Keratinocyte (primary cell): ENCODE results near the gene SPRYD3. TPM values are rescaled to one million over a fixed set of nuclear protein-coding genes. Genes with fewer than 3 reads are reported as not detected.
A peak's percentile ranks its signal among the peaks of the same experiment; 100 is the strongest.

Experiments used
- DNase-seq: peaks from one replicate; pipeline ENCODE4 v3.0.0-alpha.2; 2011; ENCODE audit warnings: low read depth, missing footprints, low spot score
- FAIRE-seq: peaks from 2 replicates; lab custom pipeline; 2011; peaks lifted over from hg19 to GRCh38; lab: Jason Lieb, UNC
- H2AFZ ChIP-seq: 2 replicates; pipeline ENCODE4 v1.6.0; 2012; ENCODE audit warnings: low read length, control low read depth, inconsistent platforms; ENCODE audit not compliant: control insufficient read depth
- H3K27ac ChIP-seq: 2 replicates; pipeline ENCODE4 v1.5.1; 2011; ENCODE audit warnings: low read length; ENCODE audit not compliant: control insufficient read depth, insufficient read depth
- H3K27me3 ChIP-seq: 3 replicates; pipeline ENCODE4 v1.6.0; 2011; ENCODE audit warnings: low read length; ENCODE audit not compliant: control insufficient read depth, insufficient read depth; ENCODE audit errors: extremely low read depth
- H3K36me3 ChIP-seq, 2 experiments: 2 replicates in 1 of 2; 3 replicates in 1 of 2; pipeline ENCODE4 v1.5.1; 2011; ENCODE audit warnings: low read length in 2 of 2, mild to moderate bottlenecking in 1 of 2; ENCODE audit not compliant: control insufficient read depth in 2 of 2, insufficient read depth in 2 of 2; ENCODE audit errors: extremely low read depth in 1 of 2
- H3K4me1 ChIP-seq: 3 replicates; pipeline ENCODE4 v1.5.1; 2011; ENCODE audit warnings: low read length; ENCODE audit not compliant: control insufficient read depth, insufficient read depth; ENCODE audit errors: extremely low read depth
- H3K4me2 ChIP-seq: 3 replicates; pipeline ENCODE4 v1.6.0; 2011; ENCODE audit warnings: low read depth, low read length; ENCODE audit not compliant: control insufficient read depth, insufficient read depth; ENCODE audit errors: extremely low read depth
- H3K4me3 ChIP-seq, 3 experiments: fragments of 200-600 bp in 1 of 3; sonication (generic) in 1 of 3; 2 replicates in 2 of 3; 3 replicates in 1 of 3; pipeline ENCODE4 v1.5.1; 2011 to 2016; ENCODE audit warnings: low read length in 3 of 3, mild to moderate bottlenecking in 3 of 3, control low read depth in 2 of 3, inconsistent platforms in 1 of 3, low read depth in 1 of 3, mixed read lengths in 1 of 3, mixed run types in 1 of 3, moderate library complexity in 1 of 3; ENCODE audit not compliant: control insufficient read depth in 2 of 3, insufficient read depth in 2 of 3; ENCODE audit errors: extremely low read depth in 1 of 3
- H3K79me2 ChIP-seq: 2 replicates; pipeline ENCODE4 v1.6.0; 2012; ENCODE audit warnings: low read length; ENCODE audit not compliant: control insufficient read depth, insufficient read depth
- H3K9ac ChIP-seq: 3 replicates; pipeline ENCODE4 v1.6.0; 2011; ENCODE audit warnings: low read length; ENCODE audit not compliant: control insufficient read depth, insufficient read depth; ENCODE audit errors: extremely low read depth
- H3K9me1 ChIP-seq: 3 replicates; pipeline ENCODE4 v1.6.0; 2011; ENCODE audit warnings: low read length; ENCODE audit not compliant: control insufficient read depth, insufficient read depth; ENCODE audit errors: extremely low read depth
- H3K9me3 ChIP-seq: 2 replicates; pipeline ENCODE4 v1.5.1; 2012; ENCODE audit warnings: low read depth, low read length; ENCODE audit not compliant: control insufficient read depth
- H4K20me1 ChIP-seq: 3 replicates; pipeline ENCODE4 v1.6.0; 2011; ENCODE audit warnings: low read length; ENCODE audit not compliant: control insufficient read depth, insufficient read depth; ENCODE audit errors: extremely low read depth
- EZH2 ChIP-seq: IDR thresholded peaks from one replicate; pipeline ENCODE4 v1.6.1; 2012; ENCODE audit warnings: inconsistent platforms, mild to moderate bottlenecking, low read length, moderate library complexity
- dilution Hi-C: fragments of 300-500 bp; cut with MboI; formaldehyde crosslinking; loops from one replicate; pipeline ENCODE4 v1.7.0; 2020; ENCODE audit warnings: low sequenced_read_pairs; ENCODE audit not compliant: extremely low pct_ligation_motif_present
- polyA plus RNA-seq, 5 experiments: library from polyadenylated mRNA; depleted of rRNA in 3 of 5; stranded (reverse) in 3 of 5; stranded (forward) in 1 of 5; unstranded in 1 of 5; fragments of >200 nt; gene quantifications; 1 replicate in 1 of 5; 2 replicates in 3 of 5; 3 replicates in 1 of 5; pipeline versions ENCODE4 v1.2.1 to v1.2.3, GENCODE V29; 2011 to 2012; ENCODE audit warnings: missing spikeins in 2 of 5, low read depth in 1 of 5, low replicate concordance in 1 of 5
- TF ChIP-seq, protein P1 (sequence below), 3 experiments: IDR thresholded peaks in 1 of 3; conservative IDR thresholded peaks in 1 of 3; optimal IDR thresholded peaks in 1 of 3; 2 replicates in 2 of 3; 3 replicates in 1 of 3; pipeline versions ENCODE3 to v1.5.1; 2011; ENCODE audit warnings: low read length in 3 of 3, mild to moderate bottlenecking in 3 of 3, moderate library complexity in 2 of 3, control low read depth in 1 of 3, inconsistent platforms in 1 of 3; ENCODE audit not compliant: insufficient read depth in 2 of 3; ENCODE audit errors: extremely low read depth in 1 of 3

Gene SPRYD3
- polyA plus RNA-seq, 1 donor (not counting 4 experiments of a cell fraction or from before 2014, with no cell fraction given), result 27.5 TPM

DNA sequence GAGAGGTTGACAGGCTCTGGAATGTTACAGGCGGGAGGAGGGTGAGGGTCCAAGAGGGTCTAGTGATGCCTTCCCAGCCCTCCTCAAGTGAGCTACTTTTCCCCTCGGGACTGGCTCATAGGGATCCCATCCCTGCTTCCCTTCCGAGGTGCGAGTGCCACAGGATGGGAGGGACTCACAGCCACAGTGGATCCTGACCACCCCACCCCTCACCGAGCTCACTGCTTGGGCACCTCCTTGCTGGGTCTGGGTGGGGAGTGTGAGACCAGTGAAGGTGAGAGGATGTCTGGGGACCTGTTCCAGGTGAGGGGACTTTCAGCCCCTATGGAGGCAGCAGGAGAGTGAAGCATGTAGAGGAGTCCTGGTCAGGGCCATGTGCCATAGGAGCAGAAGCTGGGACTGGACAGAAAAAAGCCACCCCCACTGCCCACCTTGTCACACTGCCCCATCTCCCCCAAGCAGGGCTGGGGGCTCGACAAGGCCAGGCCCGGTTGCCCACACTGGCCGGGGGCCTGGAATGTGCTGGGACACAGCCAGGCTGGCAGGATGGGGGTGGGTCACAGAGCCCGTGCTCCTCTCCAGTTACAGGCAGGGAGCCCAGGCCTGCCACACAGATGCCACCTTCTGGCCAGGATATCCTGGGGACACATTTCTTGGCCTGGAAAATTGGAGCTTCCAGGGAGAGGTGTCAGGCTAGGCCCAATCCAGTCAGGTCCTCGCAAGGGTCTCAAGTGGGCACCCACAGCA, 31.0 kb downstream of the SPRYD3 start:
- dilution Hi-C loops, result no loop called here
- Histone ChIP-seq H3K4me3 (peak overlapping the region in 1 of 3 experiments; percentile 16), H3K36me3 (peaks cover 0 to 3% of the 10 kb centered on the region in 2 experiments), H3K9me1 (peaks cover 3% of the 10 kb centered on the region), H2AFZ (no peak overlapping the region), H3K27ac (no peak overlapping the region), H3K27me3 (no peaks in the 10 kb centered on the region), H4K20me1 (no peaks in the 10 kb centered on the region), H3K9me3 (no peaks in the 10 kb centered on the region), H3K9ac (peak overlapping the region; percentile 66), H3K4me2 (peak overlapping the region; percentile 62), H3K79me2 (no peaks in the 10 kb centered on the region), H3K4me1 (peaks cover 43% of the 10 kb centered on the region)
- TF ChIP-seq, protein P1, sequence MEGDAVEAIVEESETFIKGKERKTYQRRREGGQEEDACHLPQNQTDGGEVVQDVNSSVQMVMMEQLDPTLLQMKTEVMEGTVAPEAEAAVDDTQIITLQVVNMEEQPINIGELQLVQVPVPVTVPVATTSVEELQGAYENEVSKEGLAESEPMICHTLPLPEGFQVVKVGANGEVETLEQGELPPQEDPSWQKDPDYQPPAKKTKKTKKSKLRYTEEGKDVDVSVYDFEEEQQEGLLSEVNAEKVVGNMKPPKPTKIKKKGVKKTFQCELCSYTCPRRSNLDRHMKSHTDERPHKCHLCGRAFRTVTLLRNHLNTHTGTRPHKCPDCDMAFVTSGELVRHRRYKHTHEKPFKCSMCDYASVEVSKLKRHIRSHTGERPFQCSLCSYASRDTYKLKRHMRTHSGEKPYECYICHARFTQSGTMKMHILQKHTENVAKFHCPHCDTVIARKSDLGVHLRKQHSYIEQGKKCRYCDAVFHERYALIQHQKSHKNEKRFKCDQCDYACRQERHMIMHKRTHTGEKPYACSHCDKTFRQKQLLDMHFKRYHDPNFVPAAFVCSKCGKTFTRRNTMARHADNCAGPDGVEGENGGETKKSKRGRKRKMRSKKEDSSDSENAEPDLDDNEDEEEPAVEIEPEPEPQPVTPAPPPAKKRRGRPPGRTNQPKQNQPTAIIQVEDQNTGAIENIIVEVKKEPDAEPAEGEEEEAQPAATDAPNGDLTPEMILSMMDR (optimal IDR thresholded peaks at IDR 0.05 in 1 of 3, IDR thresholded peaks at IDR 0.05 in 1 of 3, conservative IDR thresholded peaks at IDR 0.05 in 1 of 3; ENCODE audit: extremely low read depth in 1 of 3, insufficient read depth in 2 of 3, low read length in 3 of 3), result no peak
- TF ChIP-seq EZH2, result no peak
- FAIRE-seq (no peak), DNase-seq (no peak)

DNA sequence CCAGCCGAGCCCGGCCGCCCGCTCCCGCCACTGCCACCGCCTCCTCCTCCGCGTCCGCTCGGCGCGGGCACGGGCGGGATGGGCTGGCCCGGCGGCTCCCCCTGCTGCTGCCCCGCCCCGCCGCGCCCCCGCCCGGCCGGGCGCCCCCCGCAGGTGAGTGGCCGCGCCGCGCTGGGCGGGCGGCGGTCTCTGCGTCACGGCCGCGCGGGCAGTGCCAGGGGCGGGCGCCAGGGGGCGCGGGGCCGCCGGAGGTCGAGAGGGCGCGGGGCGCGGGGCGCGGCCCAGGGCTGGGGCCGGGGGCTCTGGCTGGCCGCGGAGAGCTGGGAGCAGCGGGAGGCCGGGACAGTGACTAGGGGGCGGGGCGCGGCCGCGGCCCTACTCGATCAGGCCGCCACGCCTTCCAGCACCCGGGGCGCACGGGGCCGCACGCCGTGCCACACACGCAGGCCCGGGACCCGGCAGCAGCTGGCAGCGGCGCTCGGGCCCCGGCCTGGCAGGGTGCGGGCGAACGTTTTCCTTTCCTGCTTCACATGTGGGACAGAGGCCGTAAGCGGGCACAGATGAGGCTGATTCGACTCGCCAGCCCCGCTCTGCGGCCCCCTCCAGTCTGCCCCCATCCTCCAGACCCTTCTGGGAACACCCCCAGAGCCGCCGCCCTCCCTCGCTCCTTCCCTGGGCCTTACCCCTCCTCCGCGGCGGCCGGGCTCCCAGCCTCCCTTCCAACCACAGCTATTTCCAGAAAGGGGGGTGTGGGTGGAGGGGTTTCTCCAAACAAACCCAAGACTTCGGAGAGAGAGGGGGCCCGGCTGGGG, 31.8 kb downstream of the SPRYD3 start:
- DNase-seq, result no peak

More for the DNA sequence above, 31.8 kb downstream of the SPRYD3 start:
- Histone ChIP-seq H3K9ac (peak overlapping the region; percentile 81), H3K36me3 (peaks cover 0 to 3% of the 10 kb centered on the region in 2 experiments), H3K4me1 (peaks cover 36% of the 10 kb centered on the region), H3K79me2 (no peaks in the 10 kb centered on the region), H3K4me3 (peak overlapping the region in 2 of 3 experiments; percentile 9 to 42), H3K9me3 (no peaks in the 10 kb centered on the region), H3K9me1 (peaks cover 2% of the 10 kb centered on the region), H3K27ac (peak overlapping the region; percentile 55), H3K27me3 (no peaks in the 10 kb centered on the region), H3K4me2 (peak overlapping the region; percentile 100), H4K20me1 (peaks cover 6% of the 10 kb centered on the region), H2AFZ (no peak overlapping the region)
- TF ChIP-seq, protein P1 (optimal IDR thresholded peaks at IDR 0.05 in 1 of 3, IDR thresholded peaks at IDR 0.05 in 1 of 3, conservative IDR thresholded peaks at IDR 0.05 in 1 of 3; ENCODE audit: extremely low read depth in 1 of 3, insufficient read depth in 2 of 3, low read length in 3 of 3), result no peak
- TF ChIP-seq EZH2, result no peak
- dilution Hi-C loops, result no loop called here
- FAIRE-seq, result no peak
